Activated CD8-positive, alpha-beta T cell treated with anti-CD3 and anti-CD28 coated beads, Interleukin-2, amount 10 ng/mL, durations not matched to agents 7 days and 5 days (primary cell): ENCODE data around the gene ZNF366. TPM values are rescaled to one million over a fixed set of nuclear protein-coding genes. Genes with fewer than 3 reads are reported as not detected.

Experiments
- ATAC-seq: fragments of 150-1000 bp; cut with Tn5 transposase; one replicate; pipeline ENCODE4 v1.10.0; 2021; ENCODE audit warnings: moderate library complexity
- CTCF ChIA-PET: fragments of 350-600 bp; sonication (Branson Sonifier 250); formaldehyde crosslinking; loops from one replicate; lab custom pipeline; 2021; ENCODE audit warnings: antibody characterized with exemption; lab: Charles Lee
- POLR2A ChIA-PET: fragments of 350-600 bp; sonication (Branson Sonifier 250); formaldehyde crosslinking; loops from one replicate; lab custom pipeline; 2021; ENCODE audit warnings: antibody characterized with exemption; lab: Charles Lee
- DNase-seq: peaks from one replicate; pipeline ENCODE4 v3.0.0-alpha.2; 2020
- H3K27ac Mint-ChIP-seq: one replicate; pipeline ENCODE4 v1.8.0; 2021; ENCODE audit warnings: mild to moderate bottlenecking, mixed read lengths
- H3K27me3 Mint-ChIP-seq: one replicate; pipeline ENCODE4 v1.8.0; 2021; ENCODE audit warnings: low read depth, mixed read lengths
- H3K36me3 Mint-ChIP-seq: one replicate; pipeline ENCODE4 v1.8.0; 2021; ENCODE audit warnings: low read depth, mixed read lengths
- H3K4me1 Mint-ChIP-seq: one replicate; pipeline ENCODE4 v1.8.0; 2021; ENCODE audit warnings: low read depth, mixed read lengths
- H3K4me3 Mint-ChIP-seq: one replicate; pipeline ENCODE4 v1.8.0; 2021; ENCODE audit warnings: mild to moderate bottlenecking, mixed read lengths
- H3K9me3 Mint-ChIP-seq: one replicate; pipeline ENCODE4 v1.8.0; 2022; ENCODE audit warnings: mixed read lengths; ENCODE audit not compliant: insufficient read depth
- total RNA-seq, 2 experiments: library from RNA; stranded (reverse); gene quantifications; one replicate each; pipeline ENCODE4 v1.2.3, GENCODE V29; 2021

The ZNF366 gene
- total RNA-seq, 2 experiments from 2014 or later, result not detected

- no peaks in the 10 kb centered on the region for H3K36me3 Mint-ChIP-seq
- POLR2A ChIA-PET, result no interaction called here
These were observed 47.3 kb downstream of the ZNF366 start for GRCh38 chr5:72459913-72460312.

GRCh38 chr5:72459089-72459661 is 48.0 kb downstream of the ZNF366 start:
- no peaks in the 10 kb centered on the region for H3K27me3 Mint-ChIP-seq
- H3K27ac Mint-ChIP-seq, result no peak overlapping the region
- H3K4me3 Mint-ChIP-seq, result no peak overlapping the region
- no peaks in the 10 kb centered on the region for H3K9me3 Mint-ChIP-seq
- DNase-seq (no peak), ATAC-seq (no peak)
- no peaks in the 10 kb centered on the region for H3K4me1 Mint-ChIP-seq
- ChIA-PET CTCF (no interaction called here), POLR2A (no interaction called here)
- H3K36me3 Mint-ChIP-seq, result no peaks in the 10 kb centered on the region

More at GRCh38 chr5:72459913-72460312, 47.3 kb downstream of the ZNF366 start:
- H3K4me1 Mint-ChIP-seq, result no peaks in the 10 kb centered on the region
- no peak overlapping the region for H3K27ac Mint-ChIP-seq
- H3K4me3 Mint-ChIP-seq, result no peak overlapping the region
- H3K9me3 Mint-ChIP-seq, result no peaks in the 10 kb centered on the region
- no peaks in the 10 kb centered on the region for H3K27me3 Mint-ChIP-seq
- ATAC-seq, result no peak
- CTCF ChIA-PET, result no interaction called here
- DNase-seq, result no peak

DNA sequence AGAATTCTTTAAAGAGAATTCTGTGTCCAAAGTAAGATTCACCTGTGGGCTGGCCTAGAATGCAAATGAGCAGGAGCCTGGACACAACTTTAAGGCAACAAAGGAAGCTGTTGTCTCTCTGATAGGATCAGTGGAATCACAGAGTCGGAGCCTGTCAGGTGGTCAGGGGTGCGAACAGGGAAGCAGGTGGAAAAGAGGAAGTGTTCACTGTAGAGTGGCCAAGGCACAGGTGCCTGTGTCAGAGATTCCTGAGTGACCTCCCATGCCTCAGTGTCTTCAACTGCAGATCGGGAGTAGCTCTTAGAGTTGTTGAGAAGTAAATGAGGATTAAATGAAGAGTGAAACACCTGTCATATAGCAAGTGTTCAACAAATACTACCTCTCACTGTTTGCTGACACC is 48.8 kb downstream of the ZNF366 start:
- no peak overlapping the region for H3K27ac Mint-ChIP-seq
- DNase-seq (no peak), ATAC-seq (no peak)
- ChIA-PET POLR2A (no interaction called here), CTCF (no interaction called here)
- H3K27me3 Mint-ChIP-seq, result no peaks in the 10 kb centered on the region
- no peaks in the 10 kb centered on the region for H3K9me3 Mint-ChIP-seq
- H3K36me3 Mint-ChIP-seq, result no peaks in the 10 kb centered on the region
- H3K4me1 Mint-ChIP-seq, result no peaks in the 10 kb centered on the region
- no peak overlapping the region for H3K4me3 Mint-ChIP-seq

DNA sequence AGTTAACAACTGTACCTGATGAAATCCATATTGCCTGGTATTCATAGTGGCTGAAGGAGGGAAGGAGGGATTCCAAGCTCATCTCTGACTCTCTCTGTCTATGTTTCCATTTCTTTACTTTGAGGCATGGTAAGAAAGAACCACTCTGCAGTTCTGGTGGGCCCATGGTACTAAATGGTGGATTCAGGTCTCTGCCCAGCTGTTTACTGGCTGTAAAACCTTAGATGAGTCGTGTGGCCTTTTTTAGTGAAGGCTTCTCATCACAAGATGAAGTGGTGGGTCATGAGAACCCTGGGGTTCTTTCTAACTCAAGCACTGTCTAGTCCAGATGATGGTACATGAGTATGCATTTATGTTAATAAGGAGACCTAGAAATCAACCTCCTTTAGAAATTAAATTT is 49.7 kb downstream of the ZNF366 start:
- no peaks in the 10 kb centered on the region for H3K9me3 Mint-ChIP-seq
- POLR2A ChIA-PET, result no interaction called here
- H3K4me3 Mint-ChIP-seq, result no peak overlapping the region
- ATAC-seq (no peak), DNase-seq (no peak)
- no peak overlapping the region for H3K27ac Mint-ChIP-seq
- no peaks in the 10 kb centered on the region for H3K36me3 Mint-ChIP-seq
- H3K27me3 Mint-ChIP-seq, result no peaks in the 10 kb centered on the region
- CTCF ChIA-PET, result no interaction called here
- H3K4me1 Mint-ChIP-seq, result no peaks in the 10 kb centered on the region

DNA sequence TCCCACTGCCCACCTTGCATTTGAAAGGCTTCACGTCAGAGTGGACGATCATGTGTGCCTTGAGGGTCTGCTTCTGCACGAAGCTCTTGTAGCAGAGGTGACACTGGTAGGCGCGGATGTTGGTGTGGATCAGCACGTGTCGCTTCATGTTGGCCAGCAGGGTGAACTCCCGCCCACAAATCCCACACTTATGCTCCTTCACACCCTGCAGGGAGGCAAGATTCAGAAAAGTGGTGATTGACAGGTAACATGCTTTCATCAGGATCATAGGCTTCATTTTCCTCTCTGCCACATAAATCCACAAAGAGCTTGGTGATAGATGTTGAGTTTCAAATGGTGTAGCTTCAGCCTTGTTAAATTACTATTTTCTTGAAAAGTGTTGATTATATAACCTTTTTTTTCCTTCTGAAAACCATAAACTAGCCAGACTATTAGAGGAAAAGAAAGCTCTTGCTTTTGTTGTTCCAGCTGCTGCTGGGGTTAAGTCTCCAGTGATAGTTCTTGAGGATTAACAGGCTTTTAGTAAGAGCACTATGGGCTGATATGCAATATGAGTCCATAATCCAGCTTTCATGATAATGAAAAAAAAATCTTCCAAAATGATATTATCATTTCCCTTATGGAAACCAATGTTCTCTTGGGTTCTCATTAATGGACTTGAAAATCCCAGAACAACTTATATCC is 50.7 kb downstream of the ZNF366 start:
- POLR2A ChIA-PET, result no interaction called here

DNA sequence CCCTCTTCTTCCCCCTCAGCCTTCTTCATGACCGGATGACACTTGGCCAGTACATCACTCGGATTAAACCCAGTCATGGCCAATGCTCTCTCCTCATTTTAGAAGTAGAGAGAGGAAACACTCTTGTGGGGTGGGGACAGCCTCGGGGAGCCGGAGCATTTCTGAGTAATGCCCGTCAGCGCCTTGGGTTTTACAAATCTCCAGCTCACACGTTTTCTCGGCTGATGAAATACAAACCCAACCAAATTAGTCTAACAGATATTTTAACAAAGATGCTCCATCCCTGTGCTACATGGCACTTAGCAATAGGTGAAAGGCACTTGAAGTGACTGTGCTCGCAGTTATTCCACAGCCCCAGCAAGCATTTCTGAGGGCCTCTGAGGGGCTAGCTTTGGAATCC is 51.7 kb downstream of the ZNF366 start:
- no peak for ATAC-seq

More for the DNA sequence above, 50.7 kb downstream of the ZNF366 start:
- Mint-ChIP-seq H3K9me3 (no peaks in the 10 kb centered on the region), H3K36me3 (no peaks in the 10 kb centered on the region), H3K4me1 (no peaks in the 10 kb centered on the region), H3K27ac (no peak overlapping the region), H3K27me3 (no peaks in the 10 kb centered on the region), H3K4me3 (no peak overlapping the region)
- no peak for DNase-seq
- ATAC-seq, result no peak
- CTCF ChIA-PET, result no interaction called here

GRCh38 chr5:72454996-72455395 is 52.2 kb downstream of the ZNF366 start:
- Mint-ChIP-seq H3K4me3 (no peak overlapping the region), H3K27me3 (no peaks in the 10 kb centered on the region), H3K4me1 (no peaks in the 10 kb centered on the region), H3K9me3 (no peaks in the 10 kb centered on the region), H3K27ac (no peak overlapping the region), H3K36me3 (no peaks in the 10 kb centered on the region)
- ChIA-PET CTCF (no interaction called here), POLR2A (no interaction called here)
- DNase-seq (no peak), ATAC-seq (no peak)

More for the DNA sequence above, 51.7 kb downstream of the ZNF366 start:
- Mint-ChIP-seq H3K36me3 (no peaks in the 10 kb centered on the region), H3K4me3 (no peak overlapping the region), H3K27ac (no peak overlapping the region), H3K9me3 (no peaks in the 10 kb centered on the region), H3K27me3 (no peaks in the 10 kb centered on the region), H3K4me1 (no peaks in the 10 kb centered on the region)
- DNase-seq, result no peak
- ChIA-PET POLR2A (no interaction called here), CTCF (no interaction called here)

- POLR2A ChIA-PET, result no interaction called here
These were observed 53.9 kb downstream of the ZNF366 start for GRCh38 chr5:72453246-72453775.

DNA sequence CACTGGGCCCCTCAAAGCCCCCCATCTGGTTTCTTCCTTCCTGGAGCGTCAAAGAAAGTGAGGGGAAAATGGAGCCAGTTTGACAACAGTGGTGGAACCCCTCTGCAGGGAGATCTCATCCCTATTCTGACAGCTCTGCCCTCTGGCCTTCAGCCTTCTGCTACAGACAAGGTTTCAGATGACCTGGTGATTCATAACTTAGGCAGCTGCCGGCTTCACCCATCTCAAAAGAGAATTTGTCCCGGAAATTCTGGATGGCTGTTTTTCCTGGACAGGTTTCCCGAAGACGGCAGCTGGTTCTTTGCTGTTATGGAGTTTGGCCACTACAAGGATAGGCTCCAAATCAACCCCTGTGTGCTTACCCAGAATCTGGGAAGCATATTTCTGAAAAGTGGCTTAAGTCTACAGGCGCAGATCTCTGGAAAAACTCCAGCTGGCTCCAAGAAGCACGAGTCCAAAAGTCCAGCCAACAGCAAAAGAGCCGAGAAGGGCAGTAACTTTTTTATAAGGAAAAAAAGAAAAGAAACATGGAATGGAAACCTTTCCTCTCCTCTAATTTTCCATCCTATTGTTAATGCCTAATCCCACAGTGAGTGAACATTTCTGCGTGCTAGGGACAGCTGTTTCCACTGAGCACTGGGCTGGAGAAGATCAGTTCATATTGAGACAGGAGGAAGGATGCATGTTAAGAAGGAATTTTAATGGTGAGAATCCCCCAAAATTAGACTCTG is 54.5 kb downstream of the ZNF366 start:
- no peak for ATAC-seq
- ChIA-PET POLR2A (no interaction called here), CTCF (no interaction called here)
- Mint-ChIP-seq H3K4me1 (no peaks in the 10 kb centered on the region), H3K4me3 (no peak overlapping the region), H3K9me3 (no peaks in the 10 kb centered on the region), H3K27ac (no peak overlapping the region), H3K36me3 (no peaks in the 10 kb centered on the region), H3K27me3 (no peaks in the 10 kb centered on the region)
- DNase-seq, result no peak

More at GRCh38 chr5:72453246-72453775, 53.9 kb downstream of the ZNF366 start:
- CTCF ChIA-PET, result no interaction called here
- Mint-ChIP-seq H3K4me3 (no peak overlapping the region), H3K9me3 (no peaks in the 10 kb centered on the region), H3K27me3 (no peaks in the 10 kb centered on the region), H3K4me1 (no peaks in the 10 kb centered on the region), H3K36me3 (no peaks in the 10 kb centered on the region), H3K27ac (no peak overlapping the region)
- no peak for ATAC-seq
- no peak for DNase-seq

GRCh38 chr5:72451741-72452505 is 55.3 kb downstream of the ZNF366 start:
- DNase-seq (no peak), ATAC-seq (no peak)
- no peak overlapping the region for H3K4me3 Mint-ChIP-seq
- H3K27ac Mint-ChIP-seq, result no peak overlapping the region
- H3K27me3 Mint-ChIP-seq, result no peaks in the 10 kb centered on the region
- ChIA-PET POLR2A (no interaction called here), CTCF (no interaction called here)
- H3K4me1 Mint-ChIP-seq, result no peaks in the 10 kb centered on the region
- no peaks in the 10 kb centered on the region for H3K36me3 Mint-ChIP-seq
- no peaks in the 10 kb centered on the region for H3K9me3 Mint-ChIP-seq

DNA sequence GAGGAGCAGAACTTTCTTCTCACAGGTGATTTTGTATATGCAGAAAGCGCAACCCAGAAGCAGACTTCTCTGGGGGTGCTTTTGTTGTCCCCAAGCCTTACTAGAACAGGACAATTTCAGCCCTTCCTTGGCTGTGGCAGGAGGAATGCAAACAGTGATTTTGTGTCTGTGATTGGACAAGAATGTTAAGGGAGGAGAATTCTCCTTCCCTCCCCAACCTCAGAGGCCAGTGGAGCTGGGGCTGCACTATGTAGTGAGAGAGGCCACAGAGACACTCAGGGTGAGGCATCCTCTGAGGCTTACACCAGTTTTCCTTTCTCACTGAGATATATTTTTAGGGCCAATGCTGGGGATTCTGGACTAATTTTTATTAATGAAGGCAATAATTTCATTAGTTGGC is 58.8 kb downstream of the ZNF366 start:
- CTCF ChIA-PET, result no interaction called here
- no peak for DNase-seq
- peaks cover 2% of the 10 kb centered on the region for H3K27me3 Mint-ChIP-seq
- H3K36me3 Mint-ChIP-seq, result no peaks in the 10 kb centered on the region
- H3K4me1 Mint-ChIP-seq, result no peaks in the 10 kb centered on the region
- H3K27ac Mint-ChIP-seq, result no peak overlapping the region
- ATAC-seq, result no peak
- POLR2A ChIA-PET, result no interaction called here
- no peaks in the 10 kb centered on the region for H3K9me3 Mint-ChIP-seq
- H3K4me3 Mint-ChIP-seq, result no peak overlapping the region
